Stomach smooth muscle (tissue), 2 donors: ENCODE measurements around the gene EMILIN1.

Experiments
- H3K27ac ChIP-seq: one replicate; pipeline ENCODE4 v1.7.0; 2013; ENCODE audit warnings: mild to moderate bottlenecking, low read length, inconsistent platforms
- H3K27me3 ChIP-seq, 2 donors: one replicate each; pipeline ENCODE4 v1.7.0; 2013; ENCODE audit warnings: low read length in 2 of 2; ENCODE audit not compliant: insufficient read depth in 2 of 2, control insufficient read depth in 1 of 2
- H3K36me3 ChIP-seq, 2 donors: one replicate each; pipeline ENCODE4 v1.7.0; 2013; ENCODE audit warnings: low read length in 2 of 2; ENCODE audit not compliant: control insufficient read depth in 2 of 2, insufficient read depth in 2 of 2
- H3K4me1 ChIP-seq: one replicate; pipeline ENCODE4 v1.7.0; 2013; ENCODE audit warnings: low read length; ENCODE audit not compliant: control insufficient read depth, insufficient read depth
- H3K4me3 ChIP-seq, 2 donors: one replicate each; pipeline ENCODE4 v1.7.0; 2013; ENCODE audit warnings: low read length in 2 of 2
- H3K9ac ChIP-seq, 2 donors: one replicate each; pipeline ENCODE4 v1.7.0; 2013; ENCODE audit warnings: low read length in 2 of 2, mild to moderate bottlenecking in 1 of 2
- H3K9me3 ChIP-seq, 2 donors: one replicate each; pipeline ENCODE4 v1.7.0; 2013; ENCODE audit warnings: low read length in 2 of 2; ENCODE audit not compliant: control insufficient read depth in 2 of 2
- donor health status: healthy.
- donor health status: Pancreatic carcinoma.

The EMILIN1 gene

GRCh38 chr2:27057184-27057583, 21.2 kb upstream of the EMILIN1 start:
- Histone ChIP-seq H3K9ac (no peak overlapping the region), H3K4me1 (peaks cover 3% of the 10 kb centered on the region), H3K36me3 (peaks cover 41 to 48% of the 10 kb centered on the region in 2 donors)

DNA sequence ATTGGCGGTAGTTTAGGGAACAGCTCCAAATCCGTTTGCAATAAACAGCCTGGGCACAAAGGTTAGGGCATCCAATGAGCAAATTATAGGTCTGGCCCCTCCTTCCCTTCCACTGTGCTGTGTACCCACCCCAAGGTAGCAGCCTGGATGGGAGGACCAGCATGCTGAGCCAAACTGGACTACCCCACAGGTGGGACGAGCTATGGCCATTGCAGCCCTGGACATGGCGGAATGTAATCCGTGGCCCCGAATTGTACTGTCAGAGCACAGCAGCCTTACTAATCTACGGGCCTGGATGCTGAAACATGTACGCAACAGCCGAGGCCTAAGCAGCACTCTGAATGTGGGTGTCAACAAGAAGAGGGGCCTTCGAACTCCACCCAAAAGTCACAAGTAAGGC, 20.2 kb upstream of the EMILIN1 start:
- Histone ChIP-seq H3K36me3 (peaks cover 41 to 53% of the 10 kb centered on the region in 2 donors), H3K9me3 (no peaks in the 10 kb centered on the region), H3K4me1 (no peaks in the 10 kb centered on the region), H3K27ac (no peak overlapping the region), H3K9ac (peak overlapping the region in 1 of 2 donors; percentile 5), H3K27me3 (no peaks in the 10 kb centered on the region), H3K4me3 (no peak overlapping the region)

More at GRCh38 chr2:27057184-27057583, 21.2 kb upstream of the EMILIN1 start:
- H3K4me3 ChIP-seq: no peak overlapping the region
- H3K27ac ChIP-seq: no peak overlapping the region
- H3K9me3 ChIP-seq: no peaks in the 10 kb centered on the region
- no peaks in the 10 kb centered on the region for H3K27me3 ChIP-seq

DNA sequence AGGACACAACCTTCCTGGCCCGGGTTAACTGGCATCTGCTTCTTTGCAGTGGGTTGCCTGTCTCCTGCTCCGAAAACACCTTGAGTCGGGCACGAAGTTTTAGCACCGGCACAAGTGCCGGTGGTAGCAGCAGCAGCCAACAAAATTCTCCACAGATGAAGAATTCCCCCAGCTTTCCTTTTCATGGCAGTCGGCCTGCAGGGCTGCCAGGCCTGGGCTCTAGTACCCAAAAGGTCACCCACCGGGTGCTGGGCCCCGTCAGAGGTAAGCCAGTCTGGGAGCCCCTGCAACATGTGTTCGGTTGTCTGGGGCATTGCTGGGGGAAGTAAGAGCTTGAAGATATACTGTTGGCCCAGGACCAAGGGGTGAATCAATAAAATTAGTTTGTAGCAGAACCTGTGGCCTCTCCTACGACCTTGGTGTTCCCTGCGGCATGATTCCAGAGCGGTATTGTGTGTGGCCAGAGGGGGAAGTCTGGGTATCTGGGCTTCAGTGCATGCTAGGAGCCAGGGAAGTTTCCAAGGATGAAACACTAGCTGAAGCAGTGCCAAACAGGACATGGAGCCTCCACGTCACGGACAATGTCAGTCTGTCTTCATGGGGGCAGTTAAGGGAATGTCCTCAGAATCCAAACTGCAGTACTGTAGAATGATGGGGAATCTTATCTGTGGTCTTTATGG, 19.1 kb upstream of the EMILIN1 start:
- peaks cover 36 to 49% of the 10 kb centered on the region in 2 donors for H3K36me3 ChIP-seq
- peaks cover 4% of the 10 kb centered on the region for H3K4me1 ChIP-seq
- no peaks in the 10 kb centered on the region for H3K9me3 ChIP-seq
- H3K9ac ChIP-seq: no peak overlapping the region
- no peaks in the 10 kb centered on the region for H3K27me3 ChIP-seq
- no peak overlapping the region for H3K27ac ChIP-seq
- H3K4me3 ChIP-seq: no peak overlapping the region

- Histone ChIP-seq H3K4me3 (no peak overlapping the region), H3K27me3 (no peaks in the 10 kb centered on the region), H3K9ac (no peak overlapping the region), H3K4me1 (peaks cover 4% of the 10 kb centered on the region), H3K36me3 (peaks cover 26 to 42% of the 10 kb centered on the region in 2 donors), H3K27ac (no peak overlapping the region), H3K9me3 (no peaks in the 10 kb centered on the region)
Observed at GRCh38 chr2:27060323-27060722, 18.1 kb upstream of the EMILIN1 start.

GRCh38 chr2:27065128-27065527, 13.3 kb upstream of the EMILIN1 start:
- peaks cover 21 to 40% of the 10 kb centered on the region in 2 donors for H3K36me3 ChIP-seq

GRCh38 chr2:27067385-27067784, 11.0 kb upstream of the EMILIN1 start:
- Histone ChIP-seq H3K4me3 (no peak overlapping the region), H3K9me3 (no peaks in the 10 kb centered on the region), H3K4me1 (peaks cover 34% of the 10 kb centered on the region), H3K27ac (no peak overlapping the region), H3K36me3 (peaks cover 19 to 35% of the 10 kb centered on the region in 2 donors), H3K27me3 (no peaks in the 10 kb centered on the region), H3K9ac (no peak overlapping the region)

More at GRCh38 chr2:27065128-27065527, 13.3 kb upstream of the EMILIN1 start:
- Histone ChIP-seq H3K4me1 (peaks cover 25% of the 10 kb centered on the region), H3K9ac (no peak overlapping the region), H3K27ac (no peak overlapping the region), H3K27me3 (no peaks in the 10 kb centered on the region), H3K9me3 (no peaks in the 10 kb centered on the region), H3K4me3 (no peak overlapping the region)

DNA sequence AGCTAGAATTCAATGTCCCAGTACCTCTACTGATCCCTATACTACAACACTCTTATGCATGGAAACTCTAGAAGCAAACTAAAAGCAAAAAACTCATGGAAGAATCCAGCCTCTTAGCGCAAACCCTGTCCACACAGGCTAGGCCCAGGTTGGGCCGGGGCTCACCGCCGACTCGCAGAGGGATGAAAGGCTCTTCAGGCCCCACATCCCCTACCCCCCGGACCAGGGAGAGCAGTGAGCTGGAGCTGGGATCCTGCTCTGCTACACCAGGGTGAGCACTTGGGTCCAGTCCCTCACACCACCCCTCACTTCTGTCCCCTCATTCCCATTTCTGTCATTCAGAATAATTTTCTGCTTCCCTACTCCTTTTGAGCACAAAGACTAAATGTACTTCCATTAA, 9.0 kb upstream of the EMILIN1 start:
- H3K9ac ChIP-seq: peak overlapping the region in 1 of 2 donors; percentile 47
- peak overlapping the region; percentile 6 for H3K27ac ChIP-seq
- no peak overlapping the region for H3K4me3 ChIP-seq
- H3K9me3 ChIP-seq: no peaks in the 10 kb centered on the region
- H3K27me3 ChIP-seq: no peaks in the 10 kb centered on the region
- H3K36me3 ChIP-seq: peaks cover 19 to 28% of the 10 kb centered on the region in 2 donors
- peaks cover 51% of the 10 kb centered on the region for H3K4me1 ChIP-seq

DNA sequence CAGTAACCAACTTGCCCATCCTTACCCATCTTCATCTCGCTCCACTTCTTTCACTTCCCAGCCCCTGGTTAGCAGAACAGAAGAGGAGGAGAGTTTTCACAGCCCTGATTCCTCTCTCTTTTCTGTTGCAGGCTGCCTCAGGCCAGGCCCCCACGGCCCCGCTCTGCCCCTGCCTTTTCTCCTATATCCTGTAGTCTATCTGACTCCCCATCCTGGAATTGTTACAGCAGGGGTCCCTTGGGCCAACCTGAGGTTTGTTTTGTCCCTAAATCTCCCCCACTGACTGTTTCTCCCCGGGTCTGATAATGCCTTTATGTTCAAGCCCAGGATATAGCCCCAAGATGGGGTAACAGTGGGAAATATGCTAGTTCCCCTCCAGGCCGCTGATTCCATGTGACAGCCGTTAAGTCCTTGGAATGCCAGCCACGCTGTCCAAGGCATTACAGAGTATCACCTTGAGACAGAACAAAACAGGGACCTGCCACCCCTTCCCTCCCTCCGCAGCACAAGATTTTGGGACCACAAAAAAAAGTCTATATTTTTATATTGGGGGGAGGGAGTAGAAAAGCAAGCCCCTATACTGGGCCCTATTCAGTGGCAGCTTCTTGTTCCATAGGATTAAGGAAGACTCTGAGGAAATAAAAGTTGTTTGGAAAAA, 8.3 kb upstream of the EMILIN1 start:
- Histone ChIP-seq H3K27ac (peak overlapping the region; percentile 6), H3K9me3 (no peaks in the 10 kb centered on the region), H3K9ac (peak overlapping the region; percentile 47 to 96), H3K4me3 (peak overlapping the region; percentile 94 to 99), H3K4me1 (peaks cover 57% of the 10 kb centered on the region), H3K27me3 (no peaks in the 10 kb centered on the region), H3K36me3 (peaks cover 19 to 27% of the 10 kb centered on the region in 2 donors)

DNA sequence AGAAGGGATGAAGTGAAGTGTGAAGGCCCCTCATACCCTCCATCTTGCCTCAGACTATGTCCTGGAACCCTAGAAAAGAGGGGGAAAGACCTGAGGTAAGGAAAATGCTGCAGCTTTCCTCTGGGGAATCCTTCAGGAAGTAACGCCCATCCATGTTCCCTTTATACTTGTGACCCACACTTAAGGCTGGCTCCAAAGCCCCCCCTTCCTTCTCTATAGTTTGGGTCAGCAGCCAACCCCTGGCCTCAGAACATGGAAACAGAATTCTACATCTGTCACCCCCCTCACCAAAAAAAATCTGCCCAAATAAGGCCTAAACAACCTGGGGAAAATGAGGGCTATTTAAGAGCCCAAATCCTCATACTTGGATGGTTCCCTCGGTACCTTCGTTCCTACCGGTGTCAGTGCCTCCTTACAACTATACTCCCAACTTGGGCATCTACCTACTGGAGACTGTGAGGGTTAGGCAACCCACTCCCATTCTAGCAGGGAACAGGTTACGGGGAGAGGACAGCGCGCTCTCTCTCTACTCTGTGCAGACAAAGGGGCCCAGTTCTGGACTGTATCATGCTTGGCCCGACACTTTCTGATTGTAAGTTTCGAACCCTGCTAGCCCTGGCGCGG, 7.7 kb upstream of the EMILIN1 start:
- Histone ChIP-seq H3K4me1 (peaks cover 64% of the 10 kb centered on the region), H3K4me3 (peak overlapping the region; percentile 94 to 99), H3K36me3 (peaks cover 19 to 24% of the 10 kb centered on the region in 2 donors), H3K27me3 (no peaks in the 10 kb centered on the region), H3K9ac (peak overlapping the region; percentile 96), H3K27ac (peak overlapping the region; percentile 100), H3K9me3 (no peaks in the 10 kb centered on the region)

DNA sequence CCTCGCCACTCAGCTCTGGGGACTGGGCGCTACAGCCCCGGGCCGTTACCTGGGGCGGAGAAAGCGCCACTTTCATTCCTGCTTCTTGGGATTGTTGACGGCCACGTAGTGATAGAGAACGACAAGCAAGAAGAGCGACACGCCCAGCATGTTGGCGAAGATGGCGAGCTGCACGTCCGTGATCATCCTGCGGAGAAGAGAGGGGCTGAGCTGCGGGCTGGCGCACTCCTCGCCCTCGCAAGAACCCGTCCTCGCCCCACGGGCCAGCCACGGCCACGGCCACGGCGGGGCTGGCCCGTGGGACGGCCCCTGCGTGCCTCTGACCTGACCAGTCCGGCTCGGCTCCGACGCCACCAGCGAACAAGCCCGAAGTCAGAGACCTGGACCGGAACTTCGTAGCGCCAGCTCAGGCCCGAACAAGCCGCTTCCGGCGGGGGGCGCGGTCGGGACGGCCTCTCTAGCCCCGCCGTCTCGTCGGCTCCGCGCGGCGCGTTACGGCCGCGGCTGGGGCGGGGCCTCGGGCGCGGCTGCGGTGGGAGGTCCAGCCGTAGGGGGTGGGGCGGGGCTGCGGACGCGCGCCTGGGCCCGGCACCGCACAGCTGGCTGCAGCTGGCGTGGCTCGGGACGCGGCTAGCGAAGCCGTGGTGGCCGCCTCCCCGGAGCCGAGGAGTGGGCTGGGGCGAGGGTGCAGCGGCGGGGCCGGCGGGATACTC, 7.0 kb upstream of the EMILIN1 start, which contains the start of gene OST4:
Gene OST4, minus strand, starts transcription at position 378 of the 713 bp plus-strand sequence.
- H3K9ac ChIP-seq: peak within 1 kb of the TSS; percentile 96
- H3K4me1 ChIP-seq: peaks cover 70% of the 10 kb centered on the region
- H3K4me3 ChIP-seq: peak within 1 kb of the TSS; percentile 94 to 99
- no peaks in the 10 kb centered on the region for H3K9me3 ChIP-seq
- H3K36me3 ChIP-seq: peaks cover 19 to 23% of the 10 kb centered on the region in 2 donors
- no peaks in the 10 kb centered on the region for H3K27me3 ChIP-seq
- H3K27ac ChIP-seq: peak within 1 kb of the TSS; percentile 100
